GM12801 (cell line): ENCODE measurements around the gene ITGA11.

Experiments used
- TF ChIP-seq, protein P1 (sequence below): IDR thresholded peaks from one replicate; pipeline ENCODE4 v1.5.1; 2011; ENCODE audit warnings: control low read depth; ENCODE audit not compliant: insufficient read length; ENCODE audit errors: extremely low read depth

Gene ITGA11

DNA sequence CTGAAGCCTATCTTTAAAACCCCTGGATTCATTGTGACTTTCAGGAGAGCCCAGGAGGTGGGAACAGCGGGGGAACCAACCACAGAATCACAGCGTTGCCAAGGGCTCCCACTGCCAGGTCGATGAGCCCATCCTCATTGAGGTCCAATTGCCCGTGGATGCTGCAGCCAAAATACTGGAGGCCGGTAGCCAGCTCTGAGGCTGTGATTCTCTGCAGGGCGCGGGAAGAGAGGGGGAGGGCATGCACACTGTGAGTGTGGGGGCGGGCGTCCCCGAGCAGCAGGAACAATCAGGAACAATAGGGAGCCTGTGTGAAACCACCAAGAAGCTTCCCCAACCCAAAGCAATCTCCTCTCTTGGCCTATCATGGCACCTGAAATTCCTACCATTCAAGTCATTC is 101.1 kb downstream of the ITGA11 start:
- TF ChIP-seq, protein P1, sequence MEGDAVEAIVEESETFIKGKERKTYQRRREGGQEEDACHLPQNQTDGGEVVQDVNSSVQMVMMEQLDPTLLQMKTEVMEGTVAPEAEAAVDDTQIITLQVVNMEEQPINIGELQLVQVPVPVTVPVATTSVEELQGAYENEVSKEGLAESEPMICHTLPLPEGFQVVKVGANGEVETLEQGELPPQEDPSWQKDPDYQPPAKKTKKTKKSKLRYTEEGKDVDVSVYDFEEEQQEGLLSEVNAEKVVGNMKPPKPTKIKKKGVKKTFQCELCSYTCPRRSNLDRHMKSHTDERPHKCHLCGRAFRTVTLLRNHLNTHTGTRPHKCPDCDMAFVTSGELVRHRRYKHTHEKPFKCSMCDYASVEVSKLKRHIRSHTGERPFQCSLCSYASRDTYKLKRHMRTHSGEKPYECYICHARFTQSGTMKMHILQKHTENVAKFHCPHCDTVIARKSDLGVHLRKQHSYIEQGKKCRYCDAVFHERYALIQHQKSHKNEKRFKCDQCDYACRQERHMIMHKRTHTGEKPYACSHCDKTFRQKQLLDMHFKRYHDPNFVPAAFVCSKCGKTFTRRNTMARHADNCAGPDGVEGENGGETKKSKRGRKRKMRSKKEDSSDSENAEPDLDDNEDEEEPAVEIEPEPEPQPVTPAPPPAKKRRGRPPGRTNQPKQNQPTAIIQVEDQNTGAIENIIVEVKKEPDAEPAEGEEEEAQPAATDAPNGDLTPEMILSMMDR: no peak

DNA sequence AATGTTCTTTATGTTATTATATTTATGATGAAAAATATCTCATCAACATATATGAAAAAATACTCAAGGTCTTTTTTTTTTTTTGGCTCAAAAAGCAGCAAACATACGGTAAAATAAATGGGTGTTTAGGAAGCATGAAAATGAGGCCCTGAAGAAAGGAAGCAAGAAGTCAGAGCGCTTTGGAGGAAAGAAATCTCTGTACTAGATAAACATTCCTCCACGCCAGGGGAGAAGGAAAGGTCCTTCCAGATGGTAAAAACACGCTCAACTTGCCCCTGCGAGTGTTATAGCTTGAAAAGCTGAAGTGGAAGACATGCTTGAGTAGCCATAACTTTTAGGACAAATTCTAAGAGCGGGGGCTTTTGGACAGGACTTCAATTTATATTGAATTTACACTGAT is 101.5 kb downstream of the ITGA11 start:
- TF ChIP-seq, protein P1: no peak

DNA sequence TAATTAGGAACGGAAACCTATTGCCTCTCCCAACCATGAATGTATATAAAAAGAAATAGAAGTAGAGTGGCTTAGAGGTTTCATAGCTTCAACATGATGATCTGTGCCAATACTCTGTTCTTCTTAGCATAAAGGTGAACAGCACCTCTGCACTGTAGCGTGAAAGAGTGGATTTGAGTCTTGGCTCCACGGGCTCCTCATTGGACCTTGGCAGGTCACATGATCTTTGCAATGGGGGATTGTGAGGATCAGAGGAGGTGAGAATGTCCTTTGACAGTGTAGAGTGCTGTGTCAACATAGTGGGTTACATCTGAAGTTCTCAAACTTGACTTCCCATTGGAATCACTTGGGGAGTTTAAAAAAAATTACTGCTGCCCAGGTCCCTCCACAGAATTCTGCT is 103.0 kb downstream of the ITGA11 start:
- TF ChIP-seq, protein P1: no peak

DNA sequence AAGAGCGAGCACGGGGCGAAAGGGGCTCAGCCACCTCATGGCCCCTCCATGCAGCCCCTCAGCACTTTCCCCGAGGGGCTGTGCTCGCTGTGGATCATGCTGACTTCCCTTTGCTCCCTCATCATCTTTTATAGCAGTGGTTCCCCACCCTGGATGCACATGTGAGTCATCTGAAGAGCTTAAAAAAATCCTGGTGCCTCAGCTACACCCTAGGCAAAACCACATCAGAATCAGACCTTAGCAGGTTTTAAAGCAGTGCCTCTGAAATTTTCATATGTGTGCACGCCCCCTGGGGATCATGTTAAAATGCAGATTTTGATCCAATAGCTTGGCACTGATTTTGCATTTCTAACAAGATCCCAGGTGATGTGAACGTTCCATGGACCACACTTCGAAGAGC is 103.5 kb downstream of the ITGA11 start:
- TF ChIP-seq, protein P1: no peak

DNA sequence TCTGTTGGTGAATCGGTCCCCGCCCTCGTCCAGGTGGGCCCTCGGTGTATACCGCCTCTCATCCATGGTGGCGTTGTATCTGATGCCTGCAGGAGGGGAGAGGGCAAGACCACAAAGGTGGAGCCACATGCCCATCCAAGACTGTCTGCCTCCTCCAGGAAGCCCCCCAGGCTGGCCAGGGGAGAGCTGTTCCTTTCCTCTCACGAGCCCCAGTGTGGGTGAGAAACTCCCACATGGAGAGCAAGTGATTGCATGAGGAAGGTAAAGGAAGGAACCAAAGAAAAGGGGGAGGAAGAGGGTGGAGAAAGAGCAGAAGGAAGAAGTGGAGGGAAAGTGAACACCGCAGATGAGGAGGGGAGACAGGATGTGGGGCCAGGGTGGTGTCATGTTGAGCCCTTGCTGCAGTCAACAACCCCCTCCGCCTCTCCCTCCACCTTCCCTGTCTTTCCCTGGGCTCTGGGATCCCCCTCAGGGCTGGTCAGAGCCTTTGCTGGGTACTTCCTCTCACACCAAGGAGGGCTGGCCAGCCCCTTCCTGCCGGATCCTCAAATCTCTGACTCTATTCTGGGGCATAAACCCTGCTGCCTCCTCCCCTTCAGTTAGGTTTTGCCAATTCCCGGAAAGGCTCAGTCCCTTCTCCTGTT is 105.1 kb downstream of the ITGA11 start:
- TF ChIP-seq, protein P1: no peak

DNA sequence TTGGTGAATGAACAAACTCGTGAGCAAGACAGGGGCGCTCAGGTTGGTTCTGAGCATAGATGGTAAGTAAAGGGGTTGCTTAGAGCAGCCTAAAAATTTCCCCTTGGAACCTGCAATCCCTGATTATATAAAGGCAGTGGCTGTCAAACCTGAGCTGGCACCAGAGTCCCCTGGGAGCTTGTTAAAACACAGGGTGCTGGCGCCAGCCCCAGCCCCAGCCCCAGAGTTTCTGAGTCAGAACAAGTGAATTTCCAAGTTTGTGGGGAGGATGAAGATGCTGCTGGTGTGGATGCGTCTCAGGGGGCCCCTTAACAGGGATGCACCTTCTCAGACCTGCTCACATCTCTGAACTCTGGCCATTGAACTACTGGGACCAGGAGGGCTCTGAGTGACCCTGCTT is 106.2 kb downstream of the ITGA11 start:
- TF ChIP-seq, protein P1: no peak

DNA sequence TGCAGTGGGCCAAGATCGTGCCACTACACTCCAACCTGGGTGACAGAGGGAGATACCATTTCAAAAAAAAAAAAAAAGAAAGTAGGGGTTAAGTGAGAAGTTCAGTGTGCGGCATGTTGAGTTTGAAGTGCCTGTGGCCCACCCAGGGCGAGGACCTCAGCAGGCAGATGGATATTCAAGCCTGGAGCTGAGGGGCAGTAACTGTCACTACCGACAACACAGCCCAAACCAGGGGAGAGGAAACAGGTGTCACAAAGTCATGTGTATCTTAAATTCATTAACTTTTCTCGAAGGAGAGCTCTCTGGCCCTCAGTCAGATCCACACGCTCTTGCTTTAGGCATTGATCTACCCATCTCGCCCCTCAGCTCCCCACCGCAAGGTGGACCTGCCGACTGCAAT is 109.2 kb downstream of the ITGA11 start:
- TF ChIP-seq, protein P1: no peak
